Muscle layer of colon (tissue), 2 donors: ENCODE data around the gene ZGRF1.
A peak's percentile ranks its signal among the peaks of the same experiment; 100 is the strongest.
"Not testable (repeated sequence)": the region's sequence is repeated elsewhere in the genome, so short reads cannot be mapped to it uniquely, and the experiment has no call there.

Source experiments
- H3K27ac ChIP-seq: one replicate; pipeline ENCODE4 v1.7.0; 2013; ENCODE audit warnings: low read depth, mild to moderate bottlenecking, low read length, moderate library complexity
- H3K27me3 ChIP-seq, 2 donors: one replicate each; pipeline ENCODE4 v1.7.0; 2013; ENCODE audit warnings: low read length in 2 of 2, mild to moderate bottlenecking in 2 of 2; ENCODE audit not compliant: insufficient read depth in 2 of 2, control insufficient read depth in 1 of 2
- H3K36me3 ChIP-seq: one replicate; pipeline ENCODE4 v1.7.0; 2013; ENCODE audit warnings: mild to moderate bottlenecking, low read length; ENCODE audit not compliant: insufficient read depth
- H3K4me1 ChIP-seq: one replicate; pipeline ENCODE4 v1.7.0; 2013; ENCODE audit warnings: mild to moderate bottlenecking, low read length; ENCODE audit not compliant: insufficient read depth
- H3K4me3 ChIP-seq, 2 donors: one replicate each; pipeline ENCODE4 v1.7.0; 2013; ENCODE audit warnings: low read length in 2 of 2, low read depth in 1 of 2, mild to moderate bottlenecking in 1 of 2, moderate library complexity in 1 of 2
- H3K9ac ChIP-seq: one replicate; pipeline ENCODE4 v1.7.0; 2013; ENCODE audit warnings: low read length
- H3K9me3 ChIP-seq: one replicate; pipeline ENCODE4 v1.7.0; 2013; ENCODE audit warnings: mild to moderate bottlenecking, low read length
- donor health status: abdominal sarcoma.
- donor health status: Adenocarcinoma of cecum.

The ZGRF1 gene

DNA sequence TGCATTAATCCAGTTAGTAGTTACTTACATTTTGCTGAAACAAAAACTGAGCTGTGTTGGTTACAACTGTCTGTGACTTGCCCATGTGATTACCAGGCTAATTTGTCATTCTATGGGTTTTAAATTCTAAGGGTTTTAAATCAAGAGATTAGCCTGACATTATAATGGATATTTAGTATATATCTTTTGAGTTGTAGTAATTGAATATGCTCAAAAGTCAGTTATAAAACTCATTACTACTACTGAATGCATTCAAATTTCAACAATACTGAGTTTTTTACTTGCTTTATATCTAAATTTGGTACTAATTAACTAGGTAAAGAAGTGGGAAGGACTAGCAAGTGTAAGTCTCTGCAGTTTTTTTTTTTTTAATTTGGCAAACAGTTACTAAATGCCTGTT, 14.9 kb upstream of the ZGRF1 start:
- Histone ChIP-seq H3K4me1 (no peaks in the 10 kb centered on the region), H3K27me3 (no peaks in the 10 kb centered on the region), H3K9ac (no peak overlapping the region), H3K27ac (no peak overlapping the region), H3K36me3 (peaks cover 56% of the 10 kb centered on the region), H3K4me3 (no peak overlapping the region), H3K9me3 (no peaks in the 10 kb centered on the region)

GRCh38 chr4:112650332-112650731, 13.6 kb upstream of the ZGRF1 start:
- peaks cover 61% of the 10 kb centered on the region for H3K36me3 ChIP-seq

DNA sequence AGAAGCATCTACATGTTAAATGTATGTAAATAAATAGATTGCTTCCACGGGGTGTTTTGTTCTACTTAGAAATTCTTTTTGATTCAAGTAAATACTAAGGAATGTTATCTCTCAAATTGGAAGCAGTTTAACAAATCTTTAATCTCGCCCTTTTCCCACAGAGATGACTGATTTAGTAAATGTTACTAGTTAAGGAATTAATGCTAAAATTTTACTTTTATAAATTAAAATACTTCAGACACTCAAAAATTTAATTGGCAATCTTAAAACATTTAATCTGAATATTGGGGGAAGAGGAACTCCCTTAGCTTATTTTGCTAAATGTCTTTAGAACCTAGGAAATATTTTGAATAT, 12.3 kb upstream of the ZGRF1 start:
- Histone ChIP-seq H3K9me3 (no peaks in the 10 kb centered on the region), H3K4me3 (no peak overlapping the region), H3K9ac (no peak overlapping the region), H3K36me3 (peaks cover 57% of the 10 kb centered on the region), H3K4me1 (no peaks in the 10 kb centered on the region), H3K27ac (no peak overlapping the region), H3K27me3 (no peaks in the 10 kb centered on the region)

More at GRCh38 chr4:112650332-112650731, 13.6 kb upstream of the ZGRF1 start:
- H3K27ac ChIP-seq, result no peak overlapping the region
- H3K9ac ChIP-seq, result no peak overlapping the region
- no peak overlapping the region for H3K4me3 ChIP-seq
- H3K27me3 ChIP-seq, result no peaks in the 10 kb centered on the region
- H3K9me3 ChIP-seq, result no peaks in the 10 kb centered on the region
- H3K4me1 ChIP-seq, result no peaks in the 10 kb centered on the region

GRCh38 chr4:112648263-112649054, 11.8 kb upstream of the ZGRF1 start:
- H3K36me3 ChIP-seq, result peaks cover 53% of the 10 kb centered on the region
- no peak overlapping the region for H3K4me3 ChIP-seq
- H3K9ac ChIP-seq, result no peak overlapping the region
- H3K27me3 ChIP-seq, result no peaks in the 10 kb centered on the region
- no peaks in the 10 kb centered on the region for H3K9me3 ChIP-seq
- H3K27ac ChIP-seq, result no peak overlapping the region
- no peaks in the 10 kb centered on the region for H3K4me1 ChIP-seq

- Histone ChIP-seq H3K4me3 (no peak overlapping the region), H3K27ac (no peak overlapping the region), H3K9me3 (no peaks in the 10 kb centered on the region), H3K9ac (no peak overlapping the region), H3K36me3 (peaks cover 53% of the 10 kb centered on the region), H3K27me3 (no peaks in the 10 kb centered on the region), H3K4me1 (no peaks in the 10 kb centered on the region)
Observed at GRCh38 chr4:112647785-112648184, 11.1 kb upstream of the ZGRF1 start.

DNA sequence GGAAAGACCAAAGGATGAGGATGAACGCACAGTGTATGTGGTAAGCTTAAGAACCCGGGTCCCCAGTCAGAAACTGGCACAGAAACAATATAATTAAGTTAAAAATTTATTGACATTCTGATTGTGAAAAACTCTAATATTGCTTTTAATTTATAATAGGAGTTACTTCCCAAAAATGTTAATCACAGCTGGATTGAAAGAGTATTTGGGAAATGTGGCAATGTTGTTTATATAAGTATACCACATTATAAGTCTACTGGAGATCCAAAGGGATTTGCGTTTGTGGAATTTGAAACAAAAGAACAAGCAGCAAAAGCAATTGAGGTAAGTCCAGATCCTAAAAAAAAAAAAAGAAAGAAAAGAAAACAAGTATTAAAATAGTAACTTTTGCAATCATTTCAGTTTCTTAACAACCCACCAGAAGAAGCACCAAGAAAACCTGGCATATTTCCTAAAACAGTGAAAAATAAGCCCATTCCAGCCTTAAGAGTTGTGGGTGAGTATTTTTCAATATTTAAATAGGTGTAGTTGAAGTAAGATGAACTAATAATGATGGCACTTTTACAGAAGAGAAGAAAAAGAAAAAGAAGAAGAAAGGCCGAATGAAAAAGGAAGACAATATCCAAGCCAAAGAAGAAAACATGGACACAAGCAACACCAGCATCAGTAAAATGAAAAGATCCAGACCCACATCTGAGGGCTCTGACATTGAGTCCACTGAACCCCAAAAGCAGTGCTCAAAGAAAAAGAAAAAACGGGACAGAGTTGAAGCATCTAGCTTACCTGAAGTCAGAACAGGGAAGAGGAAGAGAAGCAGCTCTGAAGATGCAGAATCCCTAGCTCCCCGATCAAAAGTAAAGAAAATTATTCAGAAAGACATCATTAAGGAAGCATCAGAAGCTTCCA, 10.2 kb upstream of the ZGRF1 start:
- no peak overlapping the region for H3K4me3 ChIP-seq
- H3K36me3 ChIP-seq, result peaks cover 53% of the 10 kb centered on the region
- H3K9me3 ChIP-seq, result no peaks in the 10 kb centered on the region
- no peak overlapping the region for H3K27ac ChIP-seq
- no peak overlapping the region for H3K9ac ChIP-seq
- no peaks in the 10 kb centered on the region for H3K4me1 ChIP-seq
- no peaks in the 10 kb centered on the region for H3K27me3 ChIP-seq

- H3K9ac ChIP-seq, result no peak overlapping the region
- H3K36me3 ChIP-seq, result peaks cover 43% of the 10 kb centered on the region
- H3K4me1 ChIP-seq, result no peaks in the 10 kb centered on the region
- H3K4me3 ChIP-seq, result no peak overlapping the region
- no peaks in the 10 kb centered on the region for H3K27me3 ChIP-seq
- H3K9me3 ChIP-seq, result no peaks in the 10 kb centered on the region
- H3K27ac ChIP-seq, result no peak overlapping the region
Observed at GRCh38 chr4:112645541-112646329, 9.0 kb upstream of the ZGRF1 start.

GRCh38 chr4:112644595-112645535, 8.2 kb upstream of the ZGRF1 start:
- H3K9ac ChIP-seq, H3K27me3 ChIP-seq, H3K9me3 ChIP-seq, H3K4me3 ChIP-seq, H3K4me1 ChIP-seq, H3K27ac ChIP-seq: not testable (repeated sequence)
- H3K36me3 ChIP-seq, result peaks cover 38% of the 10 kb centered on the region

DNA sequence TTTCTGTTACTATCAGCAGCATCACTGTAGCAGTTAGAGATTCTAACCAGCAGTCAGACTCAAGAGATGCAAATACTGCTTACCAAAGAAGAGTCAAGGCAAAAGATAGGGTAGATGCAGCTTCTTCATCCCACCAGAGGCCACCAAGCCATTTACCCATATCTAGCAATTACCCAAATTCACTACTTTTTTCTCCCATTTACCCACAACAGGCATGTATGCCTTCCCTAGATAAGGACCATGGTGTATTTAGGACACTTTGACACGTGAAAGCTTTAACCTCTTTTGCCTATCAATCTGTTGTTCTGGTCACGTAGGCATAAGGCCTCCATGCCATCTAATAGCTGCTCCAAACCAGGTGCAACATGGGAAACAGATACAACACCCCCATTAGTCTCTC, 5.8 kb upstream of the ZGRF1 start:
- no peak overlapping the region for H3K27ac ChIP-seq
- H3K27me3 ChIP-seq, result no peaks in the 10 kb centered on the region
- no peak overlapping the region for H3K9ac ChIP-seq
- peaks cover 12% of the 10 kb centered on the region for H3K4me1 ChIP-seq
- H3K9me3 ChIP-seq, result no peaks in the 10 kb centered on the region
- no peak overlapping the region for H3K4me3 ChIP-seq
- peaks cover 23% of the 10 kb centered on the region for H3K36me3 ChIP-seq

DNA sequence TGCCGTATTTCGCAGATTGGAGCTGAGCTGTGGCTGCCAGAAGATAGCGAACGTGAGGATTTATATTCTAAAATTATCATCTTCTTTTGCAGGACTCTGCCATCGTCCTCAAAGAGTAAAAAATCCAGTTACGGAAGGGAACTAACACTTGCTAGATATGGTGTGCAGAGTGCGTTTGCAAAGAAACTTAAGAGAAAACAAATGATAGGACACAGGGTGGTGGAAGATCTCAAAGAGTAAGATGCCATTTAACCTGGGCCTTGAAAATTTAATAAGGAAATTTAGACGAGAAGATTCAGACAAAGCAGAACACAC, 800 bp upstream of the ZGRF1 start:
- Histone ChIP-seq H3K4me3 (peak overlapping the region; percentile 59 to 95), H3K9ac (peak overlapping the region; percentile 76), H3K36me3 (no peaks in the 10 kb centered on the region), H3K27ac (peak overlapping the region; percentile 92), H3K27me3 (no peaks in the 10 kb centered on the region), H3K9me3 (no peaks in the 10 kb centered on the region), H3K4me1 (peaks cover 19% of the 10 kb centered on the region)
